ENCODE measurements around the gene USP3. TPM values are rescaled to one million over a fixed set of nuclear protein-coding genes. Genes with fewer than 3 reads are reported as not detected.

The USP3 gene
- total and polyA plus RNA-seq, 10 of the 15 experiments (the other 5 are each of a cell fraction or from before 2014, with no cell fraction given), result 23.8 to 64.5 (median 50.3) TPM

- TF ChIP-seq ETV6 (conservative IDR thresholded peaks at IDR 0.05 in 1 of 2, IDR thresholded peaks at IDR 0.05 in 1 of 2; ENCODE audit: borderline replicate concordance in 1 of 2, low read depth in 1 of 2), result no peak
Observed at GRCh38 chr15:63484433-63485186, 19.8 kb upstream of the USP3 start (continued).

DNA sequence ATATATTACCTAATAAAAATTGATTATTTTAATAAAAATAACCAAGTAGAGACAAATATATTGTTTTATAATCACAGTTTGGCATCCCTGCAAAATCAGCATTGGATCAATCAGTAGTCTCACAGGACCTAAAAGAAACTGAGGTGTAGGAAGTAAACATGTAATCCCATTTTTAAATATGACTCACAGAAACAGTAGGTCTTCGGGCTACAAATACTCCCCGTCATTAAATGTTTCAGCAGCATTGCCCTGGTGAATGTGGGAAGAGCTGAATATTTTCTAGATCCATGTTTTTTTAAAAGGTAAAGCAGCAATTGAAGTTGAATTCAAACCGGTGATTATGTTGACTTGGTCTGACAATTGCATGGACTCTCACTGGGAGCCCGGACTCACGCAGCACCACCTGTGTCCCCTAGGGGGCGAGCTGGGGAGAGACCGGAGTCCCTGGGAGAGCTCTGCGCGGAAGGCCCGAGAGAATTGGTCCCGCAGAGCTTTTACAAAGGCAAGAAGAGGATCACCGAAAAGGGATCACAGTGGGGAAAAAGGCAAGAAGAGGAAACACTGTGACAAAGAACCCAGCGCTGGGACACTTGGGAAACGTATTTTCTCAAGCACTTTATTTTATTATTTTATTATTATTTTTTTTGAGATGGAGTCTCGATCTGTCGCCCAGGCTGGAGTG, 17.2 kb upstream of the USP3 start:
- POLR2A ChIA-PET, result interaction anchor here (0.9 to 3.3 kb wide), 12 partner anchors 10 to 113 kb away, joined by 3 to 31 read pairs (median 7); no protein-coding TSS in a partner anchor
- no peak for DNase-seq (ENCODE audit: low read depth, low spot score)
- CTCF ChIA-PET, result interaction anchor here (0.6 to 4.9 kb wide), 19 partner anchors 10 to 227 kb away, joined by 3 to 81 read pairs (median 6); partner anchors contain the start of gene USP3
- peak overlapping the region; percentile 42; the same call in 1 of the 2 replicates for H3K4me3 ChIP-seq
- intact Hi-C loops (cut with micrococcal nuclease; ENCODE audit: unreplicated experiment) (loop anchor here (1.0 kb wide), 2 partner anchors 16 to 21 kb away; no protein-coding TSS in a partner anchor), in situ Hi-C loops (cut with MboI) (loop anchor here (25.0 kb wide), 1 partner anchor 1400 kb away; no protein-coding TSS in a partner anchor)
- 15% methylated on average over 16 of the region's 16 CpGs for WGBS (ENCODE audit: insufficient coverage, insufficient replicate concordance, low lambda C conversion rate, missing lambda C conversion rate)
- H4K20me1 ChIP-seq (ENCODE audit: control insufficient read depth, insufficient read depth), result no peaks in the 10 kb centered on the region
- no peaks in the 10 kb centered on the region for H3K27me3 ChIP-seq (replicated peaks in 1 of 2; ENCODE audit: control insufficient read depth in 2 of 2, insufficient read depth in 2 of 2, low read length in 1 of 2)
- H3K4me2 ChIP-seq (ENCODE audit: control insufficient read depth, insufficient read depth), result peak overlapping the region; percentile 63; the same call in 1 of the 2 replicates
- peak overlapping the region; percentile 63 for H2AFZ ChIP-seq (ENCODE audit: control insufficient read depth, low read depth, low read length)
- H3K9me3 ChIP-seq (replicated peaks; ENCODE audit: control insufficient read depth, insufficient read depth, low read length), result no peaks in the 10 kb centered on the region
- RAD21 ChIA-PET (ENCODE audit: unreplicated experiment), result interaction anchor here (1.0 to 7.6 kb wide), 17 partner anchors 8 to 114 kb away, joined by 3 to 123 read pairs (median 4); partner anchors contain the start of genes FBXL22 and USP3
- peak; percentile 89 for FAIRE-seq
- no peaks in the 10 kb centered on the region for H3K36me3 ChIP-seq (ENCODE audit: control insufficient read depth in 2 of 2, insufficient read depth in 2 of 2, low read length in 1 of 2)
- no TSS peak for BruUV-seq (replicated peaks)
- H3K9ac ChIP-seq (ENCODE audit: control insufficient read depth, insufficient read depth, low read length), result peak overlapping the region; percentile 43; the same call in 1 of the 2 replicates
- ATAC-seq, result peak; percentile 74
- H3K79me2 ChIP-seq (ENCODE audit: control insufficient read depth, insufficient read depth, low read length), result no peaks in the 10 kb centered on the region
- peaks cover 57% of the 10 kb centered on the region for H3K4me1 ChIP-seq (ENCODE audit: control insufficient read depth, insufficient read depth, low read length)
- SMC1A ChIA-PET (ENCODE audit: uncharacterized antibody, unreplicated experiment), result interaction anchor here (0.6 to 7.6 kb wide), 23 partner anchors 10 to 393 kb away, joined by 3 to 120 read pairs (median 5); partner anchors contain the start of genes FBXL22 and USP3
- H3K27ac ChIP-seq (ENCODE audit: control insufficient read depth, insufficient read depth), result peak overlapping the region; percentile 89
- TF ChIP-seq MEF2B (IDR thresholded peaks at IDR 0.05; ENCODE audit: partially characterized antibody, poor library complexity, severe bottlenecking) (peak; percentile 31), CBX3 (IDR thresholded peaks at IDR 0.05; ENCODE audit: borderline replicate concordance, low read depth) (no peak), ZNF217 (IDR thresholded peaks at IDR 0.05) (peak; percentile 49; the same call in 1 of the 2 replicates), MLLT1 (IDR thresholded peaks at IDR 0.05) (peak; percentile 97), CBFB (IDR thresholded peaks at IDR 0.05; ENCODE audit: low read depth) (0 out of 2 replicates have a peak, but pooled peaks have one; percentile 27), CREB1 (IDR thresholded peaks at IDR 0.05; ENCODE audit: low read depth) (peak; percentile 32; the same call in 1 of the 2 replicates), ATF7 (IDR thresholded peaks at IDR 0.05; ENCODE audit: low read depth) (peak; percentile 10), REST (IDR thresholded peaks at IDR 0.05; ENCODE audit: low read depth, low read length) (no peak)
- TF ChIP-seq, protein P1, sequence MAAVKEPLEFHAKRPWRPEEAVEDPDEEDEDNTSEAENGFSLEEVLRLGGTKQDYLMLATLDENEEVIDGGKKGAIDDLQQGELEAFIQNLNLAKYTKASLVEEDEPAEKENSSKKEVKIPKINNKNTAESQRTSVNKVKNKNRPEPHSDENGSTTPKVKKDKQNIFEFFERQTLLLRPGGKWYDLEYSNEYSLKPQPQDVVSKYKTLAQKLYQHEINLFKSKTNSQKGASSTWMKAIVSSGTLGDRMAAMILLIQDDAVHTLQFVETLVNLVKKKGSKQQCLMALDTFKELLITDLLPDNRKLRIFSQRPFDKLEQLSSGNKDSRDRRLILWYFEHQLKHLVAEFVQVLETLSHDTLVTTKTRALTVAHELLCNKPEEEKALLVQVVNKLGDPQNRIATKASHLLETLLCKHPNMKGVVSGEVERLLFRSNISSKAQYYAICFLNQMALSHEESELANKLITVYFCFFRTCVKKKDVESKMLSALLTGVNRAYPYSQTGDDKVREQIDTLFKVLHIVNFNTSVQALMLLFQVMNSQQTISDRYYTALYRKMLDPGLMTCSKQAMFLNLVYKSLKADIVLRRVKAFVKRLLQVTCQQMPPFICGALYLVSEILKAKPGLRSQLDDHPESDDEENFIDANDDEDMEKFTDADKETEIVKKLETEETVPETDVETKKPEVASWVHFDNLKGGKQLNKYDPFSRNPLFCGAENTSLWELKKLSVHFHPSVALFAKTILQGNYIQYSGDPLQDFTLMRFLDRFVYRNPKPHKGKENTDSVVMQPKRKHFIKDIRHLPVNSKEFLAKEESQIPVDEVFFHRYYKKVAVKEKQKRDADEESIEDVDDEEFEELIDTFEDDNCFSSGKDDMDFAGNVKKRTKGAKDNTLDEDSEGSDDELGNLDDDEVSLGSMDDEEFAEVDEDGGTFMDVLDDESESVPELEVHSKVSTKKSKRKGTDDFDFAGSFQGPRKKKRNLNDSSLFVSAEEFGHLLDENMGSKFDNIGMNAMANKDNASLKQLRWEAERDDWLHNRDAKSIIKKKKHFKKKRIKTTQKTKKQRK (IDR thresholded peaks at IDR 0.05; ENCODE audit: low read depth, low read length), result no peak
